NOMO-1 (cell line): ENCODE measurements around the gene SIRT3.
A peak's percentile ranks its signal among the peaks of the same experiment; 100 is the strongest.

Experiments used
- DNase-seq, 2 experiments: peaks; one replicate each; lab custom pipeline; 2025; ENCODE audit not compliant: unreplicated experiment in 2 of 2; lab: John Stamatoyannopoulos, UW

The SIRT3 gene

GRCh38 chr11:235997-236773 lies at the start of gene SIRT3:
Gene SIRT3, minus strand, starts transcription at chr11:236342. Its CDS starts 14 bp downstream, at chr11:236328.
- peak; percentile 82 to 84 for DNase-seq

GRCh38 chr11:285894-286220 lies 49.7 kb upstream of the SIRT3 start:
- DNase-seq: no peak

GRCh38 chr11:285021-285893 lies 49.1 kb upstream of the SIRT3 start:
- no peak for DNase-seq

GRCh38 chr11:284105-285020 lies 48.2 kb upstream of the SIRT3 start:
- no peak for DNase-seq

- peak; percentile 8 to 31 for DNase-seq
These were observed 47.4 kb upstream of the SIRT3 start for GRCh38 chr11:283405-284104.

- no peak for DNase-seq
These were observed 46.7 kb upstream of the SIRT3 start for GRCh38 chr11:282630-283360.

- no peak for DNase-seq
These were observed 46.0 kb upstream of the SIRT3 start for GRCh38 chr11:282171-282570.

GRCh38 chr11:281486-282161 lies 45.5 kb upstream of the SIRT3 start:
- peak in 1 of 2 experiments; percentile 21 for DNase-seq

- no peak for DNase-seq
These were observed 44.8 kb upstream of the SIRT3 start for GRCh38 chr11:280706-281485.

GRCh38 chr11:279966-280705 lies 44.0 kb upstream of the SIRT3 start:
- DNase-seq: peak; percentile 40 to 48

GRCh38 chr11:279040-279965 lies 43.2 kb upstream of the SIRT3 start:
- peak in 1 of 2 experiments; percentile 5 for DNase-seq

GRCh38 chr11:278001-278951 lies 42.1 kb upstream of the SIRT3 start, which contains the start of gene NLRP6:
Gene NLRP6, plus strand, starts transcription at chr11:278407. Its CDS starts 163 bp downstream, at chr11:278570.
- DNase-seq: no peak

GRCh38 chr11:276219-276618 lies 40.1 kb upstream of the SIRT3 start:
- no peak for DNase-seq

- no peak for DNase-seq
These were observed 36.7 kb upstream of the SIRT3 start for GRCh38 chr11:272931-273198.

- DNase-seq: no peak
These were observed 36.2 kb upstream of the SIRT3 start for GRCh38 chr11:272195-272930.
